ENCODE data around the gene R3HDM1. TPM values are rescaled to one million over a fixed set of nuclear protein-coding genes. Genes with fewer than 3 reads are reported as not detected.

R3HDM1 gene
- total RNA-seq = 10 to 100 TPM; 16.7 to 27.8 TPM
- 1 to 10 TPM; 5.4 to 9.7 TPM for polyA plus RNA-seq
- long read RNA-seq, donor 1, full-length matches to known transcripts = 3 of 3 reads
- long read RNA-seq, donor 1, partial matches to known transcripts = 0 of 3 reads
- long read RNA-seq, donor 1, other reads (novel, unspliced or antisense) = 0 of 3 reads
- long read RNA-seq, donor 2 = 0 reads
- long read RNA-seq, donor 3 = 0 reads
- long read RNA-seq, donor 4, partial matches to known transcripts = 0 of 1 reads
- long read RNA-seq, donor 4, other reads (novel, unspliced or antisense) = 0 of 1 reads
- long read RNA-seq, donor 5, partial matches to known transcripts = 0 of 1 reads
- long read RNA-seq, donor 5, other reads (novel, unspliced or antisense) = 0 of 1 reads

DNA sequence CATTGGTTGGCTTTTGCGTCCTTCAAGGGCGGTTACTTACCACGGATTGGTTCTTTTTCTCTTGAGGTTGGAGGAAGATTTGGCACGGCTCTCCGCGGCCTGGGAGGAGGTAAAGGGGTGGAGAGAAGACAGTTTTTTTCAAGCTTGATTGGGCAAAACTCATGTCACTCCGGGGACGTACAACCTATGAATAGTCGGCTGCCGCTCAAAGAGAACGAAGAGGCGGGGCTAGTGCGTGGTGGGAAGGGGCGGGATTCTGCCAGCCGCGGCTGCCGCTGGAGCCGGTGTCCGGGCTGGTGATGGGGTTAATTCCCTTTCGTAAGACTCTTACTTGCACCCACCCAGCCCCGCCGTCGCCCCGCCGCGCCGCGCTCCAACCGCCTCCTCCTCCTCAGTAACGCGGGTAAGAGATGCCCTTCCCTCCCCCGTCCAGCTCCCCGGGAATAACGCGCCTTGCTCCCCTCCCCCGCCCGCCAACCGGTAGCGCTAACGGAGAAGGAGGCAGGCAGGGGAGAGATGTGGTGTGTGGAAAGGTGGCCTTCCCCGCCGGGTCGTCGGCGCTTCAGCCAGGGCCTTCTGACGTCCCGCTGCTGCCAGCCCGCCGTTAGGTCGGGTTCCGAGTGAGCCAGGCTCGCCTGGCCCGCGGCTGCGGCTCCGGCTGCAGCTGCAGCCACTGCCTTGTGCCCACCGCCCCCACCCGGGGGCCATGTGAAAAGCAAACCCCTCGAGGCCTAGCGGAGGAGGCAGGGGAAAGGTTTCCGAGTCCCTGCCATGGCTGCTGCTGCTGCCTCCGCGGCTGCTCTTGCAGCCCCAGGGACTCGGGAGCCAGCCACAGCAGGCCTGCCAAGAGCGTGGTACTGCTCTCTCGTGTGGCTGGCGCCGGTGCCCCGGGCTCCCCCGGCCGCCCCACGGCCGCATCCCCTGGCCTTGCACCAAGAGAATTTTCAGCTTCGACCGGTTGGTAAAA is at the start of gene R3HDM1:
Gene R3HDM1, plus strand, starts transcription at position 254 of the 967 bp plus-strand sequence. CDS start 73,362 bp downstream, outside the sequence.
- Histone ChIP-seq H3K4me1 (ENCODE audit: control insufficient read depth in 5 of 5, insufficient read depth in 5 of 5, low read length in 5 of 5) (peaks cover 0 to 15% (median 5%) of the 10 kb centered on the region in 5 donors), H3K9me3 (ENCODE audit: control insufficient read depth in 4 of 4, insufficient read depth in 3 of 4, low read length in 3 of 4) (no peaks in the 10 kb centered on the region), H3K27ac (ENCODE audit: low read depth in 1 of 2, low read length in 1 of 2) (peak within 1 kb of the TSS; percentile 85 to 92), H3K9ac (ENCODE audit: insufficient read depth in 1 of 2, low read length in 2 of 2) (peak within 1 kb of the TSS; percentile 51 to 99), H3K36me3 (ENCODE audit: control insufficient read depth in 4 of 4, insufficient read depth in 4 of 4, low read length in 4 of 4) (no peaks in the 10 kb centered on the region), H3K4me3 (peak within 1 kb of the TSS; percentile 92), H3K27me3 (ENCODE audit: control insufficient read depth in 3 of 3, insufficient read depth in 3 of 3, low read length in 2 of 3) (no peaks in the 10 kb centered on the region)
- DNase-seq (peak; percentile 99 to 100 (median 100)), ATAC-seq (ENCODE audit: insufficient read depth, low FRiP score) (peak; percentile 94)
- TF ChIP-seq, protein P1, sequence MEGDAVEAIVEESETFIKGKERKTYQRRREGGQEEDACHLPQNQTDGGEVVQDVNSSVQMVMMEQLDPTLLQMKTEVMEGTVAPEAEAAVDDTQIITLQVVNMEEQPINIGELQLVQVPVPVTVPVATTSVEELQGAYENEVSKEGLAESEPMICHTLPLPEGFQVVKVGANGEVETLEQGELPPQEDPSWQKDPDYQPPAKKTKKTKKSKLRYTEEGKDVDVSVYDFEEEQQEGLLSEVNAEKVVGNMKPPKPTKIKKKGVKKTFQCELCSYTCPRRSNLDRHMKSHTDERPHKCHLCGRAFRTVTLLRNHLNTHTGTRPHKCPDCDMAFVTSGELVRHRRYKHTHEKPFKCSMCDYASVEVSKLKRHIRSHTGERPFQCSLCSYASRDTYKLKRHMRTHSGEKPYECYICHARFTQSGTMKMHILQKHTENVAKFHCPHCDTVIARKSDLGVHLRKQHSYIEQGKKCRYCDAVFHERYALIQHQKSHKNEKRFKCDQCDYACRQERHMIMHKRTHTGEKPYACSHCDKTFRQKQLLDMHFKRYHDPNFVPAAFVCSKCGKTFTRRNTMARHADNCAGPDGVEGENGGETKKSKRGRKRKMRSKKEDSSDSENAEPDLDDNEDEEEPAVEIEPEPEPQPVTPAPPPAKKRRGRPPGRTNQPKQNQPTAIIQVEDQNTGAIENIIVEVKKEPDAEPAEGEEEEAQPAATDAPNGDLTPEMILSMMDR (IDR thresholded peaks at IDR 0.05; ENCODE audit: control extremely low read depth, extremely low read depth) = no peak
- 0 to 1% methylated on average over 62 to 75 of the region's 75 CpGs for WGBS, 2 donors

DNA sequence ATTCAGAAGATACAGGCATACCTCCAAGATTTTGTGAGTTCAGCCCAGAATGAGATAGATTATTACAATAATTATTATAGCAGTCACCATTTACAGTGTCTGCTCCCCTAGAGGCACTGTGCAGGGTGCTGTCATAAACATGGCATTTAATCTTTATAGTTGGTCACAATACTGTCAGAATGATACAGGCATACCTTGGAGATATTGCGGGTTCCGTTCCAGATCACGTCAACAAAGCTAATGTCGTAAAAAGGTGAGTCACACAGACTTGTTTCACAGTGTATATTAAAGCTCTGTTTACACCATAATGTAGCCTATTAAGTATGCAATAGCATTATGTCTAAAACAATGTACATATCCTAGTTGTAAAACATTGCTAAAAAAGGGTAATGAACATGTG is 45.8 kb upstream of the R3HDM1 start:
- H3K27ac ChIP-seq (ENCODE audit: low read depth in 1 of 2, low read length in 1 of 2) = no peak overlapping the region
- peaks cover 0 to 6% (median 2%) of the 10 kb centered on the region in 4 donors for H3K9me3 ChIP-seq (ENCODE audit: control insufficient read depth in 4 of 4, insufficient read depth in 3 of 4, low read length in 3 of 4)
- ATAC-seq (ENCODE audit: insufficient read depth, low FRiP score) (no peak), DNase-seq (no peak)
- H3K9ac ChIP-seq (ENCODE audit: insufficient read depth in 1 of 2, low read length in 2 of 2) = no peak overlapping the region
- no peaks in the 10 kb centered on the region for H3K4me1 ChIP-seq (ENCODE audit: control insufficient read depth in 5 of 5, insufficient read depth in 5 of 5, low read length in 5 of 5)
- H3K27me3 ChIP-seq (ENCODE audit: control insufficient read depth in 3 of 3, insufficient read depth in 3 of 3, low read length in 2 of 3) = no peaks in the 10 kb centered on the region
- TF ChIP-seq, protein P1 (IDR thresholded peaks at IDR 0.05; ENCODE audit: control extremely low read depth, extremely low read depth) = no peak
- WGBS, 2 donors = 97 to 99% methylated on average over 4 of the region's 4 CpGs
- peaks cover 0 to 5% (median 3%) of the 10 kb centered on the region in 4 donors for H3K36me3 ChIP-seq (ENCODE audit: control insufficient read depth in 4 of 4, insufficient read depth in 4 of 4, low read length in 4 of 4)
- no peak overlapping the region for H3K4me3 ChIP-seq

DNA sequence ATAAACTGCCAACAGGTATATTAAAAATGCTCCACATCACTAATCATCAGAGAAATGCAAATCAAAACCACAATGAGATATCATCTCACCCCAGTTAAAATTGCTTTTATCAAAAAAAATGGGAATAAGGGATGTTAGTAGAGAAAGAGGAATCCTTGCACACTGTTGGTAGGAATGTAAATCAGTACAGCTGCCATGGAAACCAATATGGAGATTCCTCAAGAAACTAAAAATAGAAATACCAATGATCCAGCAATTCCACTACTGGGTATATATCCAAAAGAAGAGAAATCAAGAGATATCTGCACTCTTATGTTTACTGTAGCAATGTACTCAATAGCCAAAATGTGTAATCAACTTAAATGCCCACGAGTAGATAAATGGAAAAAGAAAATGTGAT is 40.9 kb upstream of the R3HDM1 start:
- ATAC-seq (ENCODE audit: insufficient read depth, low FRiP score) (no peak), DNase-seq (no peak)
- Histone ChIP-seq H3K9me3 (ENCODE audit: control insufficient read depth in 4 of 4, insufficient read depth in 3 of 4, low read length in 3 of 4) (peaks cover 0 to 6% (median 2%) of the 10 kb centered on the region in 4 donors), H3K36me3 (ENCODE audit: control insufficient read depth in 4 of 4, insufficient read depth in 4 of 4, low read length in 4 of 4) (peaks cover 0 to 7% (median 1%) of the 10 kb centered on the region in 4 donors), H3K4me1 (ENCODE audit: control insufficient read depth in 5 of 5, insufficient read depth in 5 of 5, low read length in 5 of 5) (no peaks in the 10 kb centered on the region), H3K27ac (ENCODE audit: low read depth in 1 of 2, low read length in 1 of 2) (no peak overlapping the region), H3K9ac (ENCODE audit: insufficient read depth in 1 of 2, low read length in 2 of 2) (no peak overlapping the region), H3K4me3 (no peak overlapping the region), H3K27me3 (ENCODE audit: control insufficient read depth in 3 of 3, insufficient read depth in 3 of 3, low read length in 2 of 3) (no peaks in the 10 kb centered on the region)
- 91 to 92% methylated on average over 1 of the region's 1 CpG for WGBS, 2 donors
- TF ChIP-seq, protein P1 (IDR thresholded peaks at IDR 0.05; ENCODE audit: control extremely low read depth, extremely low read depth) = no peak
